ENCODE measurements around the gene EPS8L1.

GRCh38 chr19:55106591-55106990 is 30.9 kb downstream of the EPS8L1 start:
- TF ChIP-seq, protein P1, sequence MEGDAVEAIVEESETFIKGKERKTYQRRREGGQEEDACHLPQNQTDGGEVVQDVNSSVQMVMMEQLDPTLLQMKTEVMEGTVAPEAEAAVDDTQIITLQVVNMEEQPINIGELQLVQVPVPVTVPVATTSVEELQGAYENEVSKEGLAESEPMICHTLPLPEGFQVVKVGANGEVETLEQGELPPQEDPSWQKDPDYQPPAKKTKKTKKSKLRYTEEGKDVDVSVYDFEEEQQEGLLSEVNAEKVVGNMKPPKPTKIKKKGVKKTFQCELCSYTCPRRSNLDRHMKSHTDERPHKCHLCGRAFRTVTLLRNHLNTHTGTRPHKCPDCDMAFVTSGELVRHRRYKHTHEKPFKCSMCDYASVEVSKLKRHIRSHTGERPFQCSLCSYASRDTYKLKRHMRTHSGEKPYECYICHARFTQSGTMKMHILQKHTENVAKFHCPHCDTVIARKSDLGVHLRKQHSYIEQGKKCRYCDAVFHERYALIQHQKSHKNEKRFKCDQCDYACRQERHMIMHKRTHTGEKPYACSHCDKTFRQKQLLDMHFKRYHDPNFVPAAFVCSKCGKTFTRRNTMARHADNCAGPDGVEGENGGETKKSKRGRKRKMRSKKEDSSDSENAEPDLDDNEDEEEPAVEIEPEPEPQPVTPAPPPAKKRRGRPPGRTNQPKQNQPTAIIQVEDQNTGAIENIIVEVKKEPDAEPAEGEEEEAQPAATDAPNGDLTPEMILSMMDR (conservative IDR thresholded peaks at IDR 0.05 in 1 of 2, IDR thresholded peaks at IDR 0.05 in 1 of 2; ENCODE audit: extremely low read depth in 1 of 2, insufficient read depth in 1 of 2, low read depth in 1 of 2, low read length in 2 of 2): no peak
- TF ChIP-seq EZH2 (IDR thresholded peaks at IDR 0.05; ENCODE audit: borderline replicate concordance, low read length): no peak

Measured in mammary epithelial cell (primary cell).